Vagina (tissue), 2 donors: ENCODE measurements around the gene AP3D1.

Source experiments
- CTCF ChIP-seq, 3 experiments: fragments of 450-650 bp in 2 of 3; fragments of 200-600 bp in 1 of 3; sonication (generic) in 1 of 3; IDR thresholded peaks; one replicate each; pipeline ENCODE4 v1.5.1; 2017 to 2019; ENCODE audit warnings: antibody characterized with exemption in 3 of 3, mild to moderate bottlenecking in 2 of 3, moderate library complexity in 2 of 3
- POLR2A ChIP-seq, 2 donors: fragments of 450-650 bp; IDR thresholded peaks; one replicate each; pipeline ENCODE4 v1.6.1; 2017; ENCODE audit warnings: antibody characterized with exemption in 2 of 2, mild to moderate bottlenecking in 2 of 2, moderate library complexity in 2 of 2
- POLR2AphosphoS5 ChIP-seq, 2 donors: sonication (generic); formaldehyde crosslinking; IDR thresholded peaks; one replicate each; pipeline ENCODE4 v1.9.0; 2017; ENCODE audit warnings: antibody characterized with exemption in 2 of 2, mild to moderate bottlenecking in 2 of 2, low read depth in 1 of 2; ENCODE audit not compliant: insufficient read depth in 1 of 2

GRCh38 chr19:2195361-2195760 is 44.0 kb upstream of the AP3D1 start:
- TF ChIP-seq POLR2A (IDR thresholded peaks at IDR 0.05) (no peak), CTCF (IDR thresholded peaks at IDR 0.05) (no peak), POLR2AphosphoS5 (IDR thresholded peaks at IDR 0.05; ENCODE audit: insufficient read depth in 1 of 2, low read depth in 1 of 2) (no peak)
